ENCODE results near the gene ASCL2.
"Not testable (repeated sequence)": the region's sequence is repeated elsewhere in the genome, so short reads cannot be mapped to it uniquely, and the experiment has no call there.

Gene ASCL2

DNA sequence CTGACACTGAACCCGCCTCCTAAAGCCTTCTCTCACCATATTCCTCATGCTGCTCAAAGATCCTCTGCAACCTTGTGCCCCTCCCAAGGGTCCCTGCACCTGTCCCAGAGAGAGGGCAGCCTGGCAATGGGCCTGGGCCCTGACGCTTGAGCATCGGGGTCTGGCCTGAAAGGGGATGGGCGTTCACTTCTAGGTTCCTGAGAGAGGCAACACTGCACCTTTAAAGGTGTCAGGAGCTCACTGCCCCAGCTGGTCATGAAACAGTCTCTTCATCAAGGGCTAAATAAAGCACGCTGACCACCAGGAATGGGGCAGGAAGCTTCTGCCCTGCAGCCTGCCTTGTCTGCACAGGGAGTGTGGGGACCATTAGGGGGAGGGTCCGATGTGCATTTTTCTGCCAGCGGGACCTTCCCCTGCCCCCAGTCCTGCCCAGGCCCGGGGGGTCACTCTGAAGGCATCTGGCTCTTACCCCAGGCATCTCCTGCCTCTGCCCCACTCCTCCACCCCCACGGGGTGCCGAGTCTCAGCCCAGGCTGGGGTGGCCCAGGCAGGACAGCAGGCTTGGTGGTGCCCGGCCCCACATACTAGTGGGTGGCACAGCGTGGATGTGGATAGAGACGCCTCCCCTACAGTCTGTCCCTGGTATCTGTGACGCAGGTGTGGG is 27.9 kb upstream of the ASCL2 start:
- DNase-seq (ENCODE audit: low read depth in 2 of 2): no peak

DNA sequence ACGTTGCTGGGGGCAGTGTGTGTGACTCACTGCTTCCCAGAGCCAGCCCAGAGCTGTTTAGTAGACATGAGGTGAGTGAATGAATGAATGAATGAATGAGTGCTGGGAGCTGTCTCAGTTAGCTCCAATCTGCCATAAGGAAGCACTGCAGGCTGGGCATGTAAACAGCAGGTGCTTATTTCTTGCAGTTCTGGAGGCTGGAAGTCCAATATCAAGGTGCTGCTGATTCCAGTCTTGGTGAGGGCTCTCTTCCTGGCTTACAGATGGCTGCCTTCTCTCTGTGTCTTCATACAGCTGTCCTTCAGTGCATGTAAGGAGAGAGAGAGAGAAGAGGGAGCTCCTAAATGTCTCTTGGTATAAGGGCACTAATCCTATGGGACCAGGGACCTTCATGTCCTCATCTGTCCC is 27.2 kb upstream of the ASCL2 start:
- no peak for DNase-seq (ENCODE audit: low read depth in 2 of 2)

DNA sequence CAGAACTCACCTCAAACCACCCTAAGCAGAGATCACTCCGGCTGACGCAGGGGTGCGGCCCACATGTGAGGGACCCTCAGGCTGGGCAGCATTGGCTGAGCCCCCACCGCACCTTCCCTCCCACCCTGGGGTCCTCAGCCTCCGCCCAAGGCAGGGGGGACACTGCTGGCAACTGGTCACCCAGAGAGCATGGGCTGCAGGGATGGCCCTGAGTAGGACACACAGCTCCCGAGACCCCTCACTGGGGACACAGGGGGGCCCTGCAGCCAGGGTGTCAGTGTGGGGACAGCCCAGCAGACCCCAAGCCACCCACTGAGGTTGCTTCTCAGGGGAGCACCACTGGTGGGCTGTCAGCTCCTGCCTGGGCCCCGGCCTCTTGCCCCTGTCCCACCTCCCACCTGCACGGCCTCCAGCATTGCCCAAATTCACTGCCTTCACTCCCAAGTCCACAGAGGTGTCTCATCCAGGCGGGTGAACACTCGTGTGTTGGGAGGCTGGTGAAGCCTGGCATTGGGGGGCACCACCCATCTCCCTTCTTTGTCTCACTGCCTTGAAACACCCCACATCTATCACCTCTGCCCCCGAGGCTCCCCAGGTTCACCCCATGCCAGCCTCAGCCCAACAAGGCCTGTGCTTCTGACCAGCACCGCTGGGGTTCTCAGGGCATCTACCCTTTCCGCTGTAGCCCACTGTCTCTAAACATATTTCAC is 26.7 kb upstream of the ASCL2 start:
- no peak for DNase-seq (ENCODE audit: low read depth in 2 of 2)

DNA sequence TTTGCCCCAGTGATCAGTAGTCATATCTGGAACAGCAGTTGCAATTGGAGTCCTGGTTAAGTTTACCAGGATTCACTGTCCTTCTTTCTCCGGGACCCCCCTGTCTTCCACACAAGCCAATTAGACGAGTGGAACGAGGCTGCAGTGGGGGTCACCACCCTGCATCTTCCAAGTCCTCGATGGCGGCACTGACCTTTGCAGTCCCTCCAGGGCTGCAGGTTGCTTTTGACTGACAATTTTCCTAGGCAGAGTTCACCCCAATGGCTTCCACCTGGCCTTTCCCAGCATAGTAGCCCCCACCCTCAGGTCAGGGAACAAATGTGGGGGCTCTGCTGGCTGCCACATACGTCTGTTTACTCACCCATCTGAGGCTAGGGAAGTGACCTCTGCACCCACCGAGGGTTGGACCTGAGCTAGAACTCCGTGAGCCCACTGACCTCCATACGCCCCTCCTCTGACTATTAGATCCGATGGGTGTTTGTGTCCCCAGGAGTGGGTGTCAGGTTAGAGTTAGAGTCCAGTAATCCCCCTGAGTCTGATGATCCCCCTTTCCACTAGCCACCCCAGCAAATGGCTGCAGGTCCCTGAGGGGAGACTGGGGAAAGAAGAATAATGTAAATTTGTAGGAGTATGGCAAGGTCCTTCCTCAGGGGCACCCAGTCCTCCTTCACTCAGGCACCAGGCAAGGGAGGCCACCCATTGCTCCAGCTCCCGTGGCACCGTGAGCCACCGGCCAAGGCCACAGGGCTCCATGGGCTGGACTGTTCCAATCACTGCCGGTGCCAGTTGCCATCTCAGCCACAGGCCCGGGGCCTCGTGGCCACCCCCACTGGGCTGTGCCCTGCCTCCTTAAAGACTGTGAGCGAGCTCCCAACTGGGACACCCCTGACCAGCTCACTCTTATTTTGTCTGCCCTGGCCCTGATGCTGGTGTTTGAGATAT is 25.9 kb upstream of the ASCL2 start:
- DNase-seq (ENCODE audit: low read depth in 2 of 2): no peak

DNA sequence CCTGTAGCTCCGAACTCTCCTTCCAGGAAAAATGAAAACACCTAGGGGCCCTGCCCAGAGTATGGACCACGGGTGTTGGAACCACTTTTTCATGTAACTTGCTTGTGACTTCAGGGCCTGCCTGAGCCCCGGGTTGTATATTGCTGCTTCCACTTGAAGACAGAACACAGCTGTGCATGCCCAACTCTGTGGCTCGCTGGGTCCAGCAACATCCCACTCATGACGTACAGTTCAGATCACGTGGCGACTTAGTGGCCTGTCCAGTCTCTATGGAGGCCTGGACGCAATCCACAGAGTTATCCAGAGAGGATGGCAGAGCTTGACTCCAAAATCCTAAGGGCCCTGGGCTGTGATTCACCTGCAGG is 24.5 kb upstream of the ASCL2 start:
- no peak for DNase-seq (ENCODE audit: low read depth in 2 of 2)

DNA sequence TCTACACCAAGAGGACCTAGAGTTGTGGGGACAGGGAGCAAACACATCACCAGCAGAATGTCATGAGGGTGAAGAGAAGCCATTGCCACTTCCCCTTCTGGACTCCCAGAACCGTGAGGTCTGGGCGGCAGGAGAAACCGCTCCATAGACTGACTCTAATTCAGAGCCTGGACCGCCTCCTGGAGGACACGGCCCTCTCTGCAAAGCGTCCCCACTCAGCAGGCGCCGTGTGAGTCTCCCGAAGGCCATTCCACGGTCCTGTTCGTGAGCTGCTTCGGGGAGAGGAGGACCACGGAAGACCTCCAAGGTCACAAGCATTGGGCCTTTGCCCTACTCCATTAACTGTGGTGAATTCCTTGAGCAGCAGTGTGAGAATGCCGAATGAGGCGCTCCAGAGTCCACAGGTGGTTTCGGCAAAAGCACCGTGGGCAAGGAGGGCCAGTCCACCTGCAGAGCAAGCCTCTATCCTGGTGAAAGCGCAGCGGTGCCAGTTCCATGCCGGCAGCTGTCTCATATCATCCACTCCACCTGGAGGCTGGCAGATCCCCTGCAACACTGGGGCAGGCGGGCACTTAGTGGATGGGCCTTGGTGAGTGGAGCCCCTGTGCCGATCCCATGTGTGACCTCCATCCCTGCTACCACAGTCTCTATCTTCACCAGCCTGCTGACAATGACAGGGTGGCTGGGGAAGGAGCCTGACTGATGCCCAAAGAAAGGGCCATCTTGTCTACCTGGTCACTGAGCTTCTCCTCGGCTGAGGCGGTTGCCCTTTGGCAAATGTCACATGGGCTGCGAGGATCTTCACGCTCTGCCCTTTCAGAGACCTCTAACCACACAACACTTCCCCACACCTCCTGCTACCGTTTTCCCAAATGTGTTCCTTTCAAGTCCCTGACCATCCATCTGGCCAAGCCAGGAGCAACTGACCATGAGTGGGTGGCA is 23.9 kb upstream of the ASCL2 start:
- no peak for DNase-seq (ENCODE audit: low read depth in 2 of 2)

DNA sequence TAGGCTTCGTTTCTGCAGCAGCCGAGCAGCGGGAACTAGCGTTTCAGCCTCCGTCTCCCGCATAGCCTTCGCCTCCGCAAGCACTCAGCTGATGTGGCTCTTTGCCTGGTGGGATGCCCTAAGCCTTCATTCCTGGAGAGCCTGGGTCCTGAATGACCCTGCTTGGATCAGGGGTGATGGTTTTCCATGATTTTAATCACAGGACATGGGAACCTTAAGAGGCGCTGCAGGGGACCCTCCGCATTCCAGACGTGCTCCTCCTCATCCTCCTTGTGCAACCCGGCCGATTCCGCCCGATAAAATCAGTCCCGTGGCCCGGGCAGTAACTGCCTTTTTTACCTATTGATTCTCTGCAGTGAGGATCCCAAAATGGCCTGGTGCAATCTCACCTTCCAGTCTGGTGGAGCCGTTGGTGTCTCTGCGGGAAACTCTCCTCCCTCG is 23.2 kb upstream of the ASCL2 start:
- no peak for DNase-seq (ENCODE audit: low read depth in 2 of 2)

DNA sequence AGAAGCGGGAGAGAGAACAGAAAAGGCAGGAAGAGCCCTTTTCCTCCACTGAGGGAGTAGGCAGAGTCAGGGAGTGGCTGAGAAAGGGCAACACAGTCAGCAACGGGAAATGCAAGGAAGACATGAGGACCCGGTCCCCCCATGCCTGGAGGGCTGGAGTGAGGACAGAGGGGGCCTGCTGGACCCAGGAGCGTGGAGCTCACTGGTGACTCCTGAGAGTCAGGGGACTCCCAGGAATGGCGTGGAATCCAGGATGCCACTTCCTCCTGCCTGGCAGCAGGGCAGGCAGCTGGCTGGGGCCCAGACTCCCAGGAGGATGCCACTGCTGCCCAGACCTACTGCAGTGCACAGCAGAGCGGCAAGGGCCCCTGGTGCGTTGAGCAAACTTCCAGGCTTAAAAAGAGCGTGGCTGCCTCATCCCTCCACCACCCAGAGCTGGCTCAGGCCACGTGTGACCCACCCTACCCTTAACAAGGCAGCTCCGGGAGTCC is 20.0 kb upstream of the ASCL2 start:
- no peak for DNase-seq (ENCODE audit: low read depth in 2 of 2)

DNA sequence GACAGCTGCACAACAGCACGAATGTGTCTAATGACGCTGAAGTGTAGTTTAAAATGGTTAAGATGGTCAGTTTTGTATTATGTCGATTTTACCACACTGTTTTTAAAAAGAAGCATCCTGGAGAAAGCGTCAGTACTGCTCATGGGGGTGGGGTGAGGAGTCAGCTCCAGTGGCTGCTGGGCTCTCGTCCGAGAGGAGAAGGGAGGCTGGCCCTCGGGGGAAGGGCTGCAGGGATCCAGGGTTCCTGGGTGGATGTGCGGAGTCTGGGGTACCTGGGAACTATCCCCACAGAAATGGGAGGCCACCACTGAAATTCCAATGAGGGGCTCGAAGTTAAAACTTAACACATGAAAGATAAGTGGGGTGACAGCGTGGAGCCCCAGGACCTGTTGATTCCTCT is 19.5 kb upstream of the ASCL2 start:
- DNase-seq (ENCODE audit: low read depth in 2 of 2): no peak

DNA sequence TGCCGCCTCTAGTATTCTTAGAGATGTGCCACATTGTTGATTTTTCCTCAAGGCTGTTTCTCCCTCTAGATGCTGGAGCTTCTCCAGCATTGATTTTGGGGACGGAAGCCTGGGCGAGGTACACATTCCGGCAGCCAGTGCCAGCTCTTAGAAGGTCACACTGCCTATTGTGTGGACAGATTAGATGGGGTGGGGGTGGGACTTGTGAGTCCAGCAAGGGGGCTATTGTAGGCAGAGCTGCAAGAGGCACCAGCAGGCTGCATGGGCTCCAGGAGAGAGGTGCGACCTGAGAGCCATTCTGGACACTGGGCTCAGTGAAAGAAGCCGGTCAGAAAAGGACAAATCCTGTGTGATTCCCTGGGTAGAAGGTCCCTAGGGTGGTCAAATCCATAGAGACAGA is 19.0 kb upstream of the ASCL2 start:
- no peak for DNase-seq (ENCODE audit: low read depth in 2 of 2)

DNA sequence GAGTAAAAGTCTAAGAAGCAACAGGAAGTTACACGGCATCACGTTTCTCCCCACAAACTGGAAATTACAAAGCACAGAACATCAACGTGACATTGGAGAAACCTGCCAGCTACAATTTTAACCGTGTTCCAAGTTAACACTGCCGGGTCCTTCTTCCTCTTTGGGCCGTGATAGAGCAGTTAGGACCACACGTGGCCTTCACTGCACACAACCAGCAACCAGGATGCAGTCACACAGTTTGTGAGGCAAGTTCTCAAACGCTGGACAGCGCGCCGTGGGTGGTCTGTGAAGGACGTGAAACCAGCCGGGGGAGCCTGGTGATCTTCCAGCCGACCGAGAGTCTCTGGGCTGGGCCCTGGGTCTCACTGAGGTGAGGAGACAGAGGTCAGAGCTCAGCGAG is 16.7 kb upstream of the ASCL2 start:
- DNase-seq (ENCODE audit: low read depth in 2 of 2): no peak

DNA sequence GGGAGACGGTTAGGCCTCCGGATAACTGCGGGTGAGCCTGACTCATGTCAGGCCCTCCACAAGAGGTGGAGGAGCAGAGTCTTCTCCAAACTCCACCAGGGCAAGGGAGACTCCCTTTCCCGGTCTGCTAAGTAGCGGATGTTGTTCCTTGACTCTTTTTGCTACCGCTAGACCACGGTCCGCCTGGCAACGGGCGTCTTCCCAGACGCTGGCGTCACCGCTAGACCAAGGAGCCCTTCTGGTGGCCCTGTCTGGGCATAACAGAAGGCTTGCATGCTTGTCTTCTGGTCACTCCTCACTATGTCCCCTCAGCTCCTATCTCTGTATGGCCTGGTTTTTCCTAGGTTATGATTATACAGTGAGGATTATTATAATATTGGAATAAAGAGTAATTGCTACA is 16.0 kb upstream of the ASCL2 start:
- DNase-seq (ENCODE audit: low read depth in 2 of 2): not testable (repeated sequence)

DNA sequence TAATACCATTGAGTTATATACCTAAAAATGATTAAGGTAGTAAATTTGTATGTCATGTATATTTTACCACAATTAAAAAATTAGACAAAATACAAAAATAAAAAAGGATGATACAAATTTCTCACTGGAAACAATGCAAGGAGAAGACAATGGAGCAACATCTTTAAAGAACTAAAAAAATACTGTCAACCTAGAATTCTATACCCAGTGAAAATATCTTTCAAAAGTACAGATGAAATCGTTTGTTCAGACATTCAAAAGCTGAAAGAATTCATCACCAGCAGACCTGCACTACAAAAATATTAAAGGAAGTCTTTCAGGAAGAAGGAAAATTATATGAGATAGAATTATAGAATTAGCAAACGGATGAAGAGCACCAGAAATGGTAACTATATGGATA is 9.8 kb upstream of the ASCL2 start:
- DNase-seq (ENCODE audit: low read depth in 2 of 2): no peak

DNA sequence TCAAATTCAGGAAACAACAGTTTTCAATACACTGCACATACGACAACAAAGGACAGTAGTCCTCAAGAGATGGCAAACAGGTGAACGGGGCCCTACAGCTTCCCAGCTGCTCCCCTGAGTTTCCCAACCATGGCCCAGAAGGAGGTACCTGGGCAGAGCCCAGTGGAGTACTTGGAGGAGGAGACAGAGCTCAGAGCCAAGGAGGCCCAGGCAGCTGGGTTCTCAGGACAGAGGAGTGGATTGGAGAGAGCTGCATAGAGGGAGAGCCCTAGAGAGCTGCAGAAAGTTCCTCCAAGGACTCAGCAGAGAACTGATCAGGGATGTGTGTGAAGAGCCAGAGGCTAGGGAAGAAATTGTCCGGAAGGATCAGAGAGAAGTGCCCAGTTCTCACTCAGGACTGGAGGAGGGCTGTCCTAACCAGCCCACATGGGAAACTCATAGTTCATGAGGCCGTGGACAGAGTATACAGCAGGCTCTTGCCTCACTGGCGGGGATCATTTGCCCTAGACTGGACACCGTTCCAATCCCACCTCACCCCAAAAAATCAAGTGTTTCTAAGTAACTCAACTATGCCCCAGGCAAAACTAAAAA is 7.6 kb upstream of the ASCL2 start:
- DNase-seq (ENCODE audit: low read depth in 2 of 2): no peak

DNA sequence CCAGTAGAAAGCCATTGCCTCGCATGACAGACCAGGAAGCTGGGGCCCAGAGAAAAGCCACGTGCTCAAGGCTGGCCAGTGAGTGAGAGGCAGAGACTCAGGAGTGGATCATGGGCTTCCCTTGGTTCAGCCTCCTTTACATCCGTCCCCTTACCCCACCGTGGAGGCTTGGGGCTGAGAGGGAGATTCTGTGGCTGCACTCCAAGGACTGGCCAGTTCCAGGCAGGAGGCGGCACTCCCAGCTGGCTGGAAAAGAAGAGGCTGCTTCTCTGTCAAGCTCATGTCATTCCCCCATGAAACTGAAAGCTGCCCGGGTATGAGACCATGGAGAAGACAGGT is 6.6 kb upstream of the ASCL2 start:
- no peak for DNase-seq (ENCODE audit: low read depth in 2 of 2)

DNA sequence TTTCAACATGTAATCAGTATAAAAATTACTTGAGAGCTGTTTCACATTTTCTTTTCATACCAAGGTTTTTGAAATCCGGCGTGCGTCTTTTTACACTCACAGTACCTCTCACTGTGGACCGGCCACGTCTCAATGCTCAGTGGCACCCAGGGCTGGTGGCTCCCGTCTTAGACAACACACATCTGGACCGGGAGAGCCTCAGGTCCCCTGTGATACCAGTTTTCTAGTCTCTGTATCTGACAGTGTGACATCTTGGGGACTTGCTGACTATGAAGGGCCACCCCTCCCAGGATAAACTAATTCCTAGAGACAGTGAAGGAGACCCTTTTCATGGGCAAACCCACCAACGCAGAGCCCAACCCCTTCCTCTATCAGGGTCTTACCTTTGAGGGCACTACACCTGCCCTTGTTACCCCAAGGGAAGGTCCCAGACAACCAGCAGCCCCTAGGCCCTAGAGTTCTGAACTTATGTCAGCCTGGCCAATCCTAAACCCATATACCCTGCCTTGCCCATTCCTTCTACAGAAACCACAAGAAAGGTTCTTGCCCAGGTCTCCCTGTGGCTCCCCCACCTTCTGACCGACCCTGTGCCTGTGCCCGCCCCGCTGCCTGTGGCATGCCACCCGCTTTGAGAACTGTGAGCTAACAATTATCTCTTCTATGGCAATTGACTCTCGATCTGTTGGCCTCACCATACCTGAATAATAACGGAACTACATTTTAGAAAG is 6.1 kb upstream of the ASCL2 start:
- no peak for DNase-seq (ENCODE audit: low read depth in 2 of 2)

DNA sequence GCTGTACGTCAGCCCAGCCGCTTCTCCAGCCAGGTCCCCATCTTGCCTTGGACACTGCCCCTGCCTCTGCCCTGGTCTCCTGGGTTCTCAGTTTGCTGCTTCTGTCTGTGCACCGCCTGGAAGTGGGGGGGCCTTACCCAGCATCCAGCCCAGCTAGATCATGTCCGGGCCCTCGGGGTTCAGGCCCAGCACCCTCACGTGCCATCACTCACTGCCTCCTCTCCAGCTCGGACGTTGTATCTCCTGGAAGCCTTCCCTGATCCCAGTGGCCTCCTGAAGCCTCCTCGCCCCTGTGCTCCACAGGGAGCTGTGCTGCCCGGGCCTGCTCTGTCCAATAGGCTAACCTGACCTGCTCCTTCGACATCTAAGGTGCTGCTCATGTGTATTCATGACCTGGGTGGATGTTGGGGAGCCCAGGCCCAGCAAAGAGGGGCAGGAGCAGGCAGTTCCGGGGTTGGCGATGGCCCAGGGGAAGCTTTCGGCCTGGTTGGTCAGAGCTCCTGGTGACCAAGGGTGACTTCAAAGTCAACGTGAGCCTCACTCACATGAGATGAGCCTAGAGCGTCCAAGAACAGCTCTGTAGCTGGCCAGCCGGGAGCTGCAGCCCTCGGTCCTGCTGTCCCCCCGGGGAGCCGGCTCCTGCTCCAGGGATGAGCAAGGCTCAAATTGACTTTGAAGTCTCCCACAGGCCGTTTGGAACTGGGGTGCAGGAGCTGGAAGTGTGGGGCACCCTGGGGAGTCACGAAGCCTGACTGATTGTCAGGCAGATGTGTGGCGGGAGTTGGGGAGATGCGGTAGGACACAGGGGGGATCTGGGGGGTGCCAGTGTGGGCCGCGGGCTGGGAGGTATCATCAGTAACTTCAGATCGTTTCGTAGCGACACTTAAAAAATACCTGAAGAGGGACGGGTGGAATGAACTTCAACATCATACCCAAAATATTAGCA is 5.2 kb upstream of the ASCL2 start:
- no peak for DNase-seq (ENCODE audit: low read depth in 2 of 2)

DNA sequence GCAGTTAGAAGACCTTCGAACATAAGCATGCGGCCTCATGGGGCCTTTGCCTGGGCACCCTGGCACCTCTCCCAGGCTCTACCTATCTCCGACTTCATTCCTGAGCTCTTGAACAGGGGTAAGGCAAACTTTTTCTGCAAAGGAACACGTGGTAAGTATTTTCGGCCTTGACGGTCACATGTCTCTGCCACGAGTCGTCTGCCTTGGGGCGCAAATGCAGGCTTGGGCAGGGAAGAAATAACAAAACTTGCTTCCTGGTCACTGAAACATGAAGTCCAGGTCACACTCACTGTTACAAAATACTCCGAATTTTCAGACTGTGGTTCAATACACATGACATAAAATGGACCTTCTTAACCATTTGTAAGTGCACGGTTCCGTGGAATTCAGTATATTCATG is 3.4 kb upstream of the ASCL2 start:
- DNase-seq (ENCODE audit: low read depth in 2 of 2): no peak

DNA sequence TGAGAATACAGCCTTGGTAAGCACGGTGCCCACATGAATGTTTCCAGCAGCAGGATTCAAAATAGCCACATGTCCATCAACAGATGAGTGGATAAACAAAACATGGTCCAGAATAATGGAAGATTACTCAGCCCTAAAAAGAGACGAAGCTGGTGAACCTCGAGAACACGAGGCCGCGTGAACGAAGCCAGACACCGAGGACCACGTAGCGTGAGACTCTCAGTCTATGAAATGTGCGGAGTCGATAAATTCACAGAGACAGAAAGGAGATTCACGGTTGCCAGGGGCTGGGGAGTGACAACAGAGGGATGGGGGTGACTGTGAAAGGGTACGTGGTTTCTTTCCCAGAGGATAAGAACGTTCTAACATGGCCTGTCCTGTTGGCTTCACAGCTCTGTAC is 2.9 kb upstream of the ASCL2 start:
- no peak for DNase-seq (ENCODE audit: low read depth in 2 of 2)

Measured in stimulated activated CD4-positive, alpha-beta T cell treated with anti-CD3 and anti-CD28 coated beads, Interleukin-4, amount 100 ng/mL, for 48 hours (primary cell).